Gastrocnemius medialis (tissue), 4 donors: ENCODE results near the gene SLC25A22. TPM values are rescaled to one million over a fixed set of nuclear protein-coding genes. Genes with fewer than 3 reads are reported as not detected.
A peak's percentile ranks its signal among the peaks of the same experiment; 100 is the strongest.

Experiments used
- ATAC-seq, 2 donors: fragments of 150-250 bp; one replicate each; pipeline ENCODE4 v1.9.1; 2016
- DNase-seq, 2 donors: peaks; one replicate each; pipeline ENCODE4 v3.0.0-alpha.2; 2019
- H3K27ac ChIP-seq, 4 donors: fragments of 200-600 bp; sonication (generic); 1 replicate in 1 of 4; 2 replicates in 3 of 4; pipeline ENCODE4 v1.5.1; 2016 to 2018; ENCODE audit warnings: mild to moderate bottlenecking in 2 of 4, moderate library complexity in 1 of 4
- H3K27me3 ChIP-seq, 3 donors: fragments of 200-600 bp; sonication (generic) in 2 of 3; 1 replicate in 1 of 3; 2 replicates in 2 of 3; pipeline versions ENCODE4 v1.5.1 to v1.6.0; 2016 to 2019; ENCODE audit warnings: mild to moderate bottlenecking in 1 of 3, moderate library complexity in 1 of 3
- H3K36me3 ChIP-seq, 2 donors: fragments of 200-600 bp; sonication (generic) in 1 of 2; one replicate each; pipeline ENCODE4 v1.5.1; 2017 to 2018
- H3K4me1 ChIP-seq, 2 donors: fragments of 200-600 bp; sonication (generic) in 1 of 2; one replicate each; pipeline ENCODE4 v1.5.1; 2016 to 2017; ENCODE audit warnings: mild to moderate bottlenecking in 2 of 2
- H3K4me3 ChIP-seq, 4 donors: fragments of 200-600 bp; sonication (generic) in 3 of 4; 1 replicate in 1 of 4; 2 replicates in 3 of 4; pipeline ENCODE4 v1.5.1; 2016 to 2019; ENCODE audit warnings: mild to moderate bottlenecking in 2 of 4
- H3K9me3 ChIP-seq, 3 donors: fragments of 200-600 bp; sonication (generic) in 2 of 3; 1 replicate in 1 of 3; 2 replicates in 2 of 3; pipeline ENCODE4 v1.5.1; 2016 to 2019
- CTCF ChIP-seq, 5 experiments: fragments of 450-650 bp in 3 of 5; fragments of 200-600 bp in 2 of 5; sonication (generic) in 2 of 5; IDR thresholded peaks in 4 of 5; conservative IDR thresholded peaks in 1 of 5; 1 replicate in 4 of 5; 2 replicates in 1 of 5; pipeline ENCODE4 v1.5.1; 2016 to 2019; ENCODE audit warnings: antibody characterized with exemption in 5 of 5, mild to moderate bottlenecking in 3 of 5, moderate library complexity in 3 of 5
- POLR2A ChIP-seq, 2 donors: fragments of 450-650 bp; IDR thresholded peaks; one replicate each; pipeline ENCODE4 v1.6.1; 2017; ENCODE audit warnings: antibody characterized with exemption in 2 of 2, mild to moderate bottlenecking in 2 of 2, moderate library complexity in 2 of 2
- in situ Hi-C, 4 donors: fragments of 200-750 bp; cut with MboI; loops; one replicate each; pipeline versions ENCODE4 v1.15.0 to v1.8.0; 2017; ENCODE audit warnings: low sequenced_read_pairs in 4 of 4
- intact Hi-C: fragments of 100-400 bp; cut with DNase I; formaldehyde crosslinking; loops from one replicate; pipeline ENCODE4 v1.15.1; 2023; ENCODE audit warnings: low total_unique reads
- total RNA-seq, 4 donors: library from RNA; depleted of rRNA; stranded (reverse); fragments of >200 nt; gene quantifications; one replicate each; pipeline versions ENCODE4 v1.1.0 to v1.2.3, GENCODE V29; 2016

SLC25A22 gene
- total RNA-seq, 4 donors from 2014 or later: 0.80 to 1.5 (median 1.0) TPM; not detected in 1

- TF ChIP-seq POLR2A (IDR thresholded peaks at IDR 0.05) (no peak), CTCF (IDR thresholded peaks at IDR 0.05 in 4 of 5, conservative IDR thresholded peaks at IDR 0.05 in 1 of 5) (no peak)
Observed at GRCh38 chr11:786235-787083, 11.6 kb downstream of the SLC25A22 start.

GRCh38 chr11:783581-784015 is 14.5 kb downstream of the SLC25A22 start:
- H3K4me3 ChIP-seq: no peak overlapping the region
- intact Hi-C loops: no loop called here
- TF ChIP-seq CTCF (IDR thresholded peaks at IDR 0.05 in 4 of 5, conservative IDR thresholded peaks at IDR 0.05 in 1 of 5): peak; percentile 52 to 73 (median 70)
- peak; percentile 34 to 60 for TF ChIP-seq POLR2A (IDR thresholded peaks at IDR 0.05)
- peak overlapping the region; percentile 73 to 86 (median 80) for H3K27ac ChIP-seq
- in situ Hi-C loops: no loop called here
- peaks cover 11 to 19% of the 10 kb centered on the region in 2 donors for H3K4me1 ChIP-seq
- DNase-seq (peak; percentile 90 to 97), ATAC-seq (peak; percentile 95 to 96)
- H3K36me3 ChIP-seq: no peaks in the 10 kb centered on the region
- peaks cover 4 to 8% (median 7%) of the 10 kb centered on the region in 3 donors for H3K27me3 ChIP-seq
- no peaks in the 10 kb centered on the region for H3K9me3 ChIP-seq

More at GRCh38 chr11:786235-787083, 11.6 kb downstream of the SLC25A22 start:
- intact Hi-C loops: no loop called here
- H3K27ac ChIP-seq: no peak overlapping the region
- H3K4me3 ChIP-seq: no peak overlapping the region
- in situ Hi-C loops: no loop called here
- no peaks in the 10 kb centered on the region for H3K36me3 ChIP-seq
- peaks cover 11 to 19% of the 10 kb centered on the region in 2 donors for H3K4me1 ChIP-seq
- H3K9me3 ChIP-seq: no peaks in the 10 kb centered on the region
- no peak for DNase-seq
- ATAC-seq: no peak
- peaks cover 29 to 33% (median 29%) of the 10 kb centered on the region in 3 donors for H3K27me3 ChIP-seq

GRCh38 chr11:782264-783174 is 15.6 kb downstream of the SLC25A22 start:
- Histone ChIP-seq H3K4me3 (no peak overlapping the region), H3K27ac (peak overlapping the region; percentile 73 to 86 (median 80)), H3K36me3 (no peaks in the 10 kb centered on the region), H3K27me3 (no peaks in the 10 kb centered on the region), H3K9me3 (no peaks in the 10 kb centered on the region), H3K4me1 (peaks cover 15 to 27% of the 10 kb centered on the region in 2 donors)
- in situ Hi-C loops (no loop called here), intact Hi-C loops (no loop called here)
- DNase-seq (no peak), ATAC-seq (no peak)
- TF ChIP-seq POLR2A (IDR thresholded peaks at IDR 0.05): no peak
- no peak for TF ChIP-seq CTCF (IDR thresholded peaks at IDR 0.05 in 4 of 5, conservative IDR thresholded peaks at IDR 0.05 in 1 of 5)

- Histone ChIP-seq H3K4me3 (no peak overlapping the region), H3K27me3 (no peaks in the 10 kb centered on the region), H3K36me3 (no peaks in the 10 kb centered on the region), H3K9me3 (no peaks in the 10 kb centered on the region), H3K27ac (no peak overlapping the region), H3K4me1 (peaks cover 28 to 45% of the 10 kb centered on the region in 2 donors)
- DNase-seq (no peak), ATAC-seq (no peak)
- intact Hi-C loops (no loop called here), in situ Hi-C loops (no loop called here)
- TF ChIP-seq CTCF (IDR thresholded peaks at IDR 0.05 in 4 of 5, conservative IDR thresholded peaks at IDR 0.05 in 1 of 5): no peak
- no peak for TF ChIP-seq POLR2A (IDR thresholded peaks at IDR 0.05)
Observed at GRCh38 chr11:779955-780532, 18.0 kb downstream of the SLC25A22 start.
